ENCODE measurements around the gene EPHB1.

EPHB1 gene

DNA sequence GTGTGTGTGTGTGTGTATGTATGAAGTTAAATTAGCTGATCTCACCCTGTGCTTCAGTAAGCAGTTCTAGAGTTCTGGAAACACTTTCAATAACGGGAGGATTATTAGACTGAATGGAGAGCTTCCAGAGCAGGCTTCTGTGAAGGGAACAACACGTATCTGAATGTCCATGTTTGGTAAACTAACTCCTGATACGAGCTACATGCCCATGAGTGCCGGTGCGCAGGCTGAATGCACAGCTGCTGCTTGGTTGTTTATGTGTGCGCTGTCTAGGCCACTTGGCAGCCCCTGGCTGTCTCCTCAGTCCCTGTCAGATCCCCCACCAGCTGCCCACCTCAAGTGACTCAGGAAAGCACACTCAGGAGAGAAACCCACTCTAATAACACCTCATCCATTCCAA lies 137.0 kb downstream of the EPHB1 start:
- H3K4me1 ChIP-seq (ENCODE audit: control insufficient read depth in 1 of 2, insufficient read depth in 2 of 2, low read length in 2 of 2) = no peaks in the 10 kb centered on the region
- H3K36me3 ChIP-seq (ENCODE audit: control insufficient read depth in 1 of 2, insufficient read depth in 2 of 2, low read length in 2 of 2) = no peaks in the 10 kb centered on the region
- H3K4me3 ChIP-seq (ENCODE audit: low read depth in 1 of 2, low read length in 2 of 2) = no peak overlapping the region
- no peak overlapping the region for H3K27ac ChIP-seq (ENCODE audit: low read depth, low read length)
- H3K27me3 ChIP-seq (ENCODE audit: control insufficient read depth in 1 of 2, insufficient read depth in 2 of 2, low read length in 2 of 2) = no peaks in the 10 kb centered on the region
- no peaks in the 10 kb centered on the region for H3K9me3 ChIP-seq (ENCODE audit: control insufficient read depth in 1 of 2, low read length in 2 of 2)
- no peak overlapping the region for H3K9ac ChIP-seq (ENCODE audit: low read depth in 1 of 2, low read length in 2 of 2)

DNA sequence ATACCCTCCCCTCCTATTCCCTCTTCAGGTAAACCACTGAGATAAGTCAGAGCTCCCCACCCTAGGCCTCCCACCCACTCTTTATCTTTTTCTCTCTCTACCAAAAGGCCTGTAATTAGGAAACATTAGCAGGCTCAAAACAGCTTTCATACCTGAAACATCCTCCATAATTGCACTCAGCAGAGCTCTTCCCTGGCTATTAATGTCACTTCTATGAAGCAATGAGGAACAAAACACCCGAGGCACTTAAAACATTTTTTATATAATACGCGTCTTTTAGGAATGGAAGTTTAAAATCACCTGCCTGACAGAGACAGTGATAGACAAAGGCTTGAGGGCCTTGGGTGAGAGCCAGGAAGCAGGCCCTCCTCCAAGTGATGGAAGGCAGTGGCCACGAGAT lies 138.9 kb downstream of the EPHB1 start:
- Histone ChIP-seq H3K4me1 (ENCODE audit: control insufficient read depth in 1 of 2, insufficient read depth in 2 of 2, low read length in 2 of 2) (no peaks in the 10 kb centered on the region), H3K9me3 (ENCODE audit: control insufficient read depth in 1 of 2, low read length in 2 of 2) (no peaks in the 10 kb centered on the region), H3K27ac (ENCODE audit: low read depth, low read length) (no peak overlapping the region), H3K27me3 (ENCODE audit: control insufficient read depth in 1 of 2, insufficient read depth in 2 of 2, low read length in 2 of 2) (no peaks in the 10 kb centered on the region), H3K4me3 (ENCODE audit: low read depth in 1 of 2, low read length in 2 of 2) (no peak overlapping the region), H3K9ac (ENCODE audit: low read depth in 1 of 2, low read length in 2 of 2) (no peak overlapping the region), H3K36me3 (ENCODE audit: control insufficient read depth in 1 of 2, insufficient read depth in 2 of 2, low read length in 2 of 2) (no peaks in the 10 kb centered on the region)

GRCh38 chr3:134934933-134935332 lies 139.9 kb downstream of the EPHB1 start:
- no peaks in the 10 kb centered on the region for H3K27me3 ChIP-seq (ENCODE audit: control insufficient read depth in 1 of 2, insufficient read depth in 2 of 2, low read length in 2 of 2)
- no peak overlapping the region for H3K9ac ChIP-seq (ENCODE audit: low read depth in 1 of 2, low read length in 2 of 2)
- H3K4me1 ChIP-seq (ENCODE audit: control insufficient read depth in 1 of 2, insufficient read depth in 2 of 2, low read length in 2 of 2) = no peaks in the 10 kb centered on the region
- H3K36me3 ChIP-seq (ENCODE audit: control insufficient read depth in 1 of 2, insufficient read depth in 2 of 2, low read length in 2 of 2) = no peaks in the 10 kb centered on the region
- no peak overlapping the region for H3K27ac ChIP-seq (ENCODE audit: low read depth, low read length)
- no peak overlapping the region for H3K4me3 ChIP-seq (ENCODE audit: low read depth in 1 of 2, low read length in 2 of 2)
- no peaks in the 10 kb centered on the region for H3K9me3 ChIP-seq (ENCODE audit: control insufficient read depth in 1 of 2, low read length in 2 of 2)

- Histone ChIP-seq H3K27me3 (ENCODE audit: control insufficient read depth in 1 of 2, insufficient read depth in 2 of 2, low read length in 2 of 2) (no peaks in the 10 kb centered on the region), H3K36me3 (ENCODE audit: control insufficient read depth in 1 of 2, insufficient read depth in 2 of 2, low read length in 2 of 2) (no peaks in the 10 kb centered on the region), H3K4me3 (ENCODE audit: low read depth in 1 of 2, low read length in 2 of 2) (no peak overlapping the region), H3K9ac (ENCODE audit: low read depth in 1 of 2, low read length in 2 of 2) (no peak overlapping the region), H3K9me3 (ENCODE audit: control insufficient read depth in 1 of 2, low read length in 2 of 2) (no peaks in the 10 kb centered on the region), H3K4me1 (ENCODE audit: control insufficient read depth in 1 of 2, insufficient read depth in 2 of 2, low read length in 2 of 2) (no peaks in the 10 kb centered on the region), H3K27ac (ENCODE audit: low read depth, low read length) (no peak overlapping the region)
Observed at GRCh38 chr3:134937256-134938028, 142.4 kb downstream of the EPHB1 start.

DNA sequence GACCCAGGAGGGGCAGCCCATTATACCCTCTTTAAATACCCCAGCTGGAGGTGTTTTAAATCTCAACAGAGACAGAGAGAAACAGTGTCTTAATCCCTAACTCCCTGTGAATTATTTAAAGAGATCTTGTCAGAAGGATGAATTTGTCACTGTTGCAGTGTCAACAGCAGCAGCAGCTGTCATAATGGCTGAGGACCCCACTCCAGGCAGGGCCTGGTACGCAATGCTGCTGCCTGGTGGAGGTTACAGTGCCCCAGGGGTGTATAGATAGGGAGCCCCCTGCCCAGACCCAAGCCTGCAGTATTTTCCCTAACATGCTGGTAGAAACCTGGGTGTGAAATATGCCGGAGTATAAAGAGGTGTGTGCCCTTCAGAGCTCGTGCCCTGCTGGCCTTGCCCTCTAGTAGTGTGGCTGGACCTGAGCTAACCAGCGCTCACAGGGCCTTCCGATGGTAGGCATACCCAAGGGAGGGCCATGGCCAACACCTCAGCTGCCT lies 143.0 kb downstream of the EPHB1 start:
- Histone ChIP-seq H3K36me3 (ENCODE audit: control insufficient read depth in 1 of 2, insufficient read depth in 2 of 2, low read length in 2 of 2) (no peaks in the 10 kb centered on the region), H3K27me3 (ENCODE audit: control insufficient read depth in 1 of 2, insufficient read depth in 2 of 2, low read length in 2 of 2) (no peaks in the 10 kb centered on the region), H3K9ac (ENCODE audit: low read depth in 1 of 2, low read length in 2 of 2) (no peak overlapping the region), H3K4me3 (ENCODE audit: low read depth in 1 of 2, low read length in 2 of 2) (no peak overlapping the region), H3K4me1 (ENCODE audit: control insufficient read depth in 1 of 2, insufficient read depth in 2 of 2, low read length in 2 of 2) (no peaks in the 10 kb centered on the region), H3K27ac (ENCODE audit: low read depth, low read length) (no peak overlapping the region), H3K9me3 (ENCODE audit: control insufficient read depth in 1 of 2, low read length in 2 of 2) (no peaks in the 10 kb centered on the region)

- no peak overlapping the region for H3K4me3 ChIP-seq (ENCODE audit: low read depth in 1 of 2, low read length in 2 of 2)
- no peak overlapping the region for H3K27ac ChIP-seq (ENCODE audit: low read depth, low read length)
- H3K9ac ChIP-seq (ENCODE audit: low read depth in 1 of 2, low read length in 2 of 2) = no peak overlapping the region
- no peaks in the 10 kb centered on the region for H3K36me3 ChIP-seq (ENCODE audit: control insufficient read depth in 1 of 2, insufficient read depth in 2 of 2, low read length in 2 of 2)
- no peaks in the 10 kb centered on the region for H3K9me3 ChIP-seq (ENCODE audit: control insufficient read depth in 1 of 2, low read length in 2 of 2)
- H3K27me3 ChIP-seq (ENCODE audit: control insufficient read depth in 1 of 2, insufficient read depth in 2 of 2, low read length in 2 of 2) = no peaks in the 10 kb centered on the region
- no peaks in the 10 kb centered on the region for H3K4me1 ChIP-seq (ENCODE audit: control insufficient read depth in 1 of 2, insufficient read depth in 2 of 2, low read length in 2 of 2)
Observed at GRCh38 chr3:134939978-134940377, 144.9 kb downstream of the EPHB1 start.

GRCh38 chr3:134941820-134942219 lies 146.8 kb downstream of the EPHB1 start:
- Histone ChIP-seq H3K27ac (ENCODE audit: low read depth, low read length) (no peak overlapping the region), H3K27me3 (ENCODE audit: control insufficient read depth in 1 of 2, insufficient read depth in 2 of 2, low read length in 2 of 2) (no peaks in the 10 kb centered on the region), H3K9ac (ENCODE audit: low read depth in 1 of 2, low read length in 2 of 2) (no peak overlapping the region), H3K36me3 (ENCODE audit: control insufficient read depth in 1 of 2, insufficient read depth in 2 of 2, low read length in 2 of 2) (no peaks in the 10 kb centered on the region), H3K4me3 (ENCODE audit: low read depth in 1 of 2, low read length in 2 of 2) (no peak overlapping the region), H3K4me1 (ENCODE audit: control insufficient read depth in 1 of 2, insufficient read depth in 2 of 2, low read length in 2 of 2) (no peaks in the 10 kb centered on the region), H3K9me3 (ENCODE audit: control insufficient read depth in 1 of 2, low read length in 2 of 2) (no peaks in the 10 kb centered on the region)

- Histone ChIP-seq H3K9ac (ENCODE audit: low read depth in 1 of 2, low read length in 2 of 2) (no peak overlapping the region), H3K4me3 (ENCODE audit: low read depth in 1 of 2, low read length in 2 of 2) (no peak overlapping the region), H3K27ac (ENCODE audit: low read depth, low read length) (no peak overlapping the region), H3K9me3 (ENCODE audit: control insufficient read depth in 1 of 2, low read length in 2 of 2) (no peaks in the 10 kb centered on the region), H3K36me3 (ENCODE audit: control insufficient read depth in 1 of 2, insufficient read depth in 2 of 2, low read length in 2 of 2) (no peaks in the 10 kb centered on the region), H3K4me1 (ENCODE audit: control insufficient read depth in 1 of 2, insufficient read depth in 2 of 2, low read length in 2 of 2) (no peaks in the 10 kb centered on the region), H3K27me3 (ENCODE audit: control insufficient read depth in 1 of 2, insufficient read depth in 2 of 2, low read length in 2 of 2) (no peaks in the 10 kb centered on the region)
Observed at GRCh38 chr3:134944429-134944828, 149.4 kb downstream of the EPHB1 start.

GRCh38 chr3:134949150-134949549 lies 154.1 kb downstream of the EPHB1 start:
- Histone ChIP-seq H3K27ac (ENCODE audit: low read depth, low read length) (no peak overlapping the region), H3K36me3 (ENCODE audit: control insufficient read depth in 1 of 2, insufficient read depth in 2 of 2, low read length in 2 of 2) (no peaks in the 10 kb centered on the region), H3K9me3 (ENCODE audit: control insufficient read depth in 1 of 2, low read length in 2 of 2) (no peaks in the 10 kb centered on the region), H3K9ac (ENCODE audit: low read depth in 1 of 2, low read length in 2 of 2) (no peak overlapping the region), H3K27me3 (ENCODE audit: control insufficient read depth in 1 of 2, insufficient read depth in 2 of 2, low read length in 2 of 2) (no peaks in the 10 kb centered on the region), H3K4me3 (ENCODE audit: low read depth in 1 of 2, low read length in 2 of 2) (no peak overlapping the region), H3K4me1 (ENCODE audit: control insufficient read depth in 1 of 2, insufficient read depth in 2 of 2, low read length in 2 of 2) (no peaks in the 10 kb centered on the region)

DNA sequence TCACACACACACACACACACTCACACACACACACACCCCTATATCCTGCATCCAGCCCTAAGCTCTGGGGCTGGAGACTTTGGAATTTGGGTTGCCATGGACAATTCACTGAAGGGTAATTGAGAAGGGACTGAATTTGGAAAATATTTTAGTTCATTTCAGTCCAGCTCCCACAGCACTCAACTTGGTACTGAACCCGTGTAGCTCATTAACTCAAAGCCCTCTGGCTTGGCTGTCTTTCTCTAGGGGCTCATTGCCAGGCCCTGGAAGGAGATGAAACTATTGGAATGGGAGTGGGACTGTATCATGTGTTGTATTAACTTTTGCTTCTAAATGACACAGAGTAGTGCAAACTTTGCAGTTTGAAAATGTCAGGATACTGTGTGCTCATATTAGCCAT lies 157.3 kb downstream of the EPHB1 start:
- Histone ChIP-seq H3K36me3 (ENCODE audit: control insufficient read depth in 1 of 2, insufficient read depth in 2 of 2, low read length in 2 of 2) (no peaks in the 10 kb centered on the region), H3K4me3 (ENCODE audit: low read depth in 1 of 2, low read length in 2 of 2) (no peak overlapping the region), H3K27me3 (ENCODE audit: control insufficient read depth in 1 of 2, insufficient read depth in 2 of 2, low read length in 2 of 2) (no peaks in the 10 kb centered on the region), H3K4me1 (ENCODE audit: control insufficient read depth in 1 of 2, insufficient read depth in 2 of 2, low read length in 2 of 2) (no peaks in the 10 kb centered on the region), H3K9me3 (ENCODE audit: control insufficient read depth in 1 of 2, low read length in 2 of 2) (no peaks in the 10 kb centered on the region), H3K9ac (ENCODE audit: low read depth in 1 of 2, low read length in 2 of 2) (no peak overlapping the region), H3K27ac (ENCODE audit: low read depth, low read length) (no peak overlapping the region)

Data from duodenal mucosa (tissue), 2 donors.